GM18508 (cell line): ENCODE measurements around the gene SH2D7.

Experiments used
- ATAC-seq: cut with Tn5 transposase; IDR thresholded peaks from one replicate; pipeline ENCODE4 v1.9.1; 2021; ENCODE audit warnings: moderate number of reproducible peaks; ENCODE audit not compliant: insufficient read depth, unreplicated experiment

The SH2D7 gene

GRCh38 chr15:78101423-78102105 is 9.2 kb downstream of the SH2D7 start:
- no peak for ATAC-seq

GRCh38 chr15:78102211-78102610 is 9.8 kb downstream of the SH2D7 start:
- ATAC-seq = no peak

GRCh38 chr15:78102741-78103140 is 10.4 kb downstream of the SH2D7 start:
- no peak for ATAC-seq

GRCh38 chr15:78103406-78104118 is 11.2 kb downstream of the SH2D7 start:
- no peak for ATAC-seq

- no peak for ATAC-seq
These were observed 11.7 kb downstream of the SH2D7 start for GRCh38 chr15:78104119-78104479.

- no peak for ATAC-seq
These were observed 12.5 kb downstream of the SH2D7 start for GRCh38 chr15:78104566-78105475.

GRCh38 chr15:78105476-78106241 is 13.3 kb downstream of the SH2D7 start:
- ATAC-seq = no peak

- ATAC-seq = no peak
These were observed 15.1 kb downstream of the SH2D7 start for GRCh38 chr15:78107471-78107870.

GRCh38 chr15:78108300-78109084 is 16.1 kb downstream of the SH2D7 start:
- no peak for ATAC-seq

- no peak for ATAC-seq
These were observed 16.8 kb downstream of the SH2D7 start for GRCh38 chr15:78109156-78109555.

GRCh38 chr15:78110096-78110495 is 17.7 kb downstream of the SH2D7 start:
- ATAC-seq = no peak

- no peak for ATAC-seq
These were observed 18.6 kb downstream of the SH2D7 start for GRCh38 chr15:78110916-78111475.

GRCh38 chr15:78111788-78112187 is 19.4 kb downstream of the SH2D7 start:
- no peak for ATAC-seq

- ATAC-seq = no peak
These were observed 20.2 kb downstream of the SH2D7 start for GRCh38 chr15:78112551-78112950.

GRCh38 chr15:78120523-78120922 is 28.2 kb downstream of the SH2D7 start:
- ATAC-seq = no peak

GRCh38 chr15:78125267-78125666 is 32.9 kb downstream of the SH2D7 start:
- no peak for ATAC-seq

GRCh38 chr15:78127882-78128281 is 35.5 kb downstream of the SH2D7 start:
- no peak for ATAC-seq

GRCh38 chr15:78129077-78129750 is 36.9 kb downstream of the SH2D7 start:
- no peak for ATAC-seq
